Astrocyte (in vitro differentiated cells and primary cell): ENCODE measurements around the gene ACVR1. TPM values are rescaled to one million over a fixed set of nuclear protein-coding genes. Genes with fewer than 3 reads are reported as not detected.

Source experiments
- DNase-seq: peaks from one replicate; pipeline ENCODE4 v3.0.0-alpha.2; 2010; ENCODE audit warnings: low read depth
- FAIRE-seq: peaks from 2 replicates; lab custom pipeline; 2011; peaks lifted over from hg19 to GRCh38; lab: Jason Lieb, UNC
- H2AFZ ChIP-seq: 2 replicates; pipeline ENCODE4 v1.6.0; 2012; ENCODE audit warnings: low read depth, low read length, inconsistent platforms
- H3K27ac ChIP-seq: 2 replicates; pipeline ENCODE4 v1.5.1; 2011; ENCODE audit warnings: low read depth, low read length, inconsistent platforms
- H3K27me3 ChIP-seq: 2 replicates; pipeline ENCODE4 v1.6.0; 2011; ENCODE audit warnings: low read length, inconsistent platforms; ENCODE audit not compliant: insufficient read depth
- H3K36me3 ChIP-seq: 2 replicates; pipeline ENCODE4 v1.5.1; 2011; ENCODE audit warnings: low read length, inconsistent platforms; ENCODE audit not compliant: insufficient read depth
- H3K4me1 ChIP-seq: 2 replicates; pipeline ENCODE4 v1.5.1; 2011; ENCODE audit warnings: low read length, inconsistent platforms; ENCODE audit not compliant: insufficient read depth
- H3K4me2 ChIP-seq: 2 replicates; pipeline ENCODE4 v1.6.0; 2012; ENCODE audit warnings: low read length, inconsistent platforms
- H3K4me3 ChIP-seq: 2 replicates; pipeline ENCODE4 v1.5.1; 2011; ENCODE audit warnings: low read depth, mild to moderate bottlenecking, low read length, inconsistent platforms; ENCODE audit not compliant: insufficient read depth
- H3K79me2 ChIP-seq: 2 replicates; pipeline ENCODE4 v1.6.0; 2012; ENCODE audit warnings: mild to moderate bottlenecking, low read length, inconsistent platforms; ENCODE audit not compliant: insufficient read depth
- H3K9ac ChIP-seq: 2 replicates; pipeline ENCODE4 v1.6.0; 2012; ENCODE audit warnings: mild to moderate bottlenecking, low read length, inconsistent platforms
- H3K9me3 ChIP-seq: 2 replicates; pipeline ENCODE4 v1.5.1; 2012; ENCODE audit warnings: low read depth, mild to moderate bottlenecking, low read length, inconsistent platforms; ENCODE audit not compliant: insufficient read depth
- H4K20me1 ChIP-seq: 2 replicates; pipeline ENCODE4 v1.6.0; 2012; ENCODE audit warnings: low read length, inconsistent platforms; ENCODE audit not compliant: insufficient read depth
- H3K27ac Mint-ChIP-seq: one replicate; pipeline ENCODE4 v1.8.0; 2021; ENCODE audit warnings: mild to moderate bottlenecking, mixed read lengths; ENCODE audit not compliant: unreplicated experiment
- H3K27me3 Mint-ChIP-seq: one replicate; pipeline ENCODE4 v1.8.0; 2021; ENCODE audit warnings: low read depth, mixed read lengths; ENCODE audit not compliant: unreplicated experiment
- H3K36me3 Mint-ChIP-seq: one replicate; pipeline ENCODE4 v1.8.0; 2021; ENCODE audit warnings: low read depth, mixed read lengths; ENCODE audit not compliant: unreplicated experiment
- H3K4me1 Mint-ChIP-seq: one replicate; pipeline ENCODE4 v1.8.0; 2021; ENCODE audit warnings: low read depth, mixed read lengths; ENCODE audit not compliant: unreplicated experiment
- H3K4me3 Mint-ChIP-seq: one replicate; pipeline ENCODE4 v1.8.0; 2021; ENCODE audit warnings: mild to moderate bottlenecking, moderate library complexity, mixed read lengths; ENCODE audit not compliant: unreplicated experiment
- H3K9me3 Mint-ChIP-seq: one replicate; pipeline ENCODE4 v1.8.0; 2021; ENCODE audit warnings: mild to moderate bottlenecking, mixed read lengths; ENCODE audit not compliant: unreplicated experiment
- EZH2 ChIP-seq: IDR thresholded peaks from 2 replicates; pipeline ENCODE4 v1.6.1; 2012; ENCODE audit warnings: mild to moderate bottlenecking, low read length, inconsistent platforms; ENCODE audit not compliant: insufficient read depth
- total RNA-seq: library from RNA; stranded (reverse); gene quantifications from 2 replicates; pipeline ENCODE4 v1.2.1, GENCODE V29; 2021
- TF ChIP-seq, protein P1 (sequence below): IDR thresholded peaks from 2 replicates; pipeline ENCODE4 v1.5.1; 2011; ENCODE audit warnings: low read depth, mild to moderate bottlenecking, inconsistent platforms, low read length, moderate library complexity; ENCODE audit not compliant: insufficient read depth

The ACVR1 gene
- total RNA-seq, 1 donor from 2014 or later: 45.9 TPM

GRCh38 chr2:157748371-157749142, 127.6 kb downstream of the ACVR1 start:
- Histone ChIP-seq H3K4me3 (no peak overlapping the region), H3K27ac (peak overlapping the region; percentile 60), H4K20me1 (peaks cover 12% of the 10 kb centered on the region), H3K27me3 (no peaks in the 10 kb centered on the region), H2AFZ (no peak overlapping the region), H3K36me3 (no peaks in the 10 kb centered on the region), H3K79me2 (peaks cover 15% of the 10 kb centered on the region), H3K4me1 (peaks cover 29% of the 10 kb centered on the region), H3K9ac (peak overlapping the region; percentile 27), H3K4me2 (peak overlapping the region; percentile 53), H3K9me3 (no peaks in the 10 kb centered on the region)
- FAIRE-seq (peak; percentile 39), DNase-seq (peak; percentile 62)
- Mint-ChIP-seq H3K27ac (peak overlapping the region; percentile 85), H3K36me3 (peaks cover 17% of the 10 kb centered on the region), H3K4me3 (no peak overlapping the region), H3K9me3 (no peaks in the 10 kb centered on the region), H3K4me1 (peaks cover 64% of the 10 kb centered on the region), H3K27me3 (no peaks in the 10 kb centered on the region)
- TF ChIP-seq EZH2: no peak
- TF ChIP-seq, protein P1, sequence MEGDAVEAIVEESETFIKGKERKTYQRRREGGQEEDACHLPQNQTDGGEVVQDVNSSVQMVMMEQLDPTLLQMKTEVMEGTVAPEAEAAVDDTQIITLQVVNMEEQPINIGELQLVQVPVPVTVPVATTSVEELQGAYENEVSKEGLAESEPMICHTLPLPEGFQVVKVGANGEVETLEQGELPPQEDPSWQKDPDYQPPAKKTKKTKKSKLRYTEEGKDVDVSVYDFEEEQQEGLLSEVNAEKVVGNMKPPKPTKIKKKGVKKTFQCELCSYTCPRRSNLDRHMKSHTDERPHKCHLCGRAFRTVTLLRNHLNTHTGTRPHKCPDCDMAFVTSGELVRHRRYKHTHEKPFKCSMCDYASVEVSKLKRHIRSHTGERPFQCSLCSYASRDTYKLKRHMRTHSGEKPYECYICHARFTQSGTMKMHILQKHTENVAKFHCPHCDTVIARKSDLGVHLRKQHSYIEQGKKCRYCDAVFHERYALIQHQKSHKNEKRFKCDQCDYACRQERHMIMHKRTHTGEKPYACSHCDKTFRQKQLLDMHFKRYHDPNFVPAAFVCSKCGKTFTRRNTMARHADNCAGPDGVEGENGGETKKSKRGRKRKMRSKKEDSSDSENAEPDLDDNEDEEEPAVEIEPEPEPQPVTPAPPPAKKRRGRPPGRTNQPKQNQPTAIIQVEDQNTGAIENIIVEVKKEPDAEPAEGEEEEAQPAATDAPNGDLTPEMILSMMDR: no peak

- Histone ChIP-seq H4K20me1 (peaks cover 12% of the 10 kb centered on the region), H3K9ac (peak overlapping the region; percentile 27), H3K9me3 (no peaks in the 10 kb centered on the region), H3K36me3 (no peaks in the 10 kb centered on the region), H3K4me2 (peak overlapping the region; percentile 53), H2AFZ (no peak overlapping the region), H3K79me2 (peaks cover 15% of the 10 kb centered on the region), H3K4me1 (peaks cover 29% of the 10 kb centered on the region), H3K27me3 (no peaks in the 10 kb centered on the region), H3K4me3 (no peak overlapping the region), H3K27ac (peak overlapping the region; percentile 60)
- Mint-ChIP-seq H3K36me3 (peaks cover 17% of the 10 kb centered on the region), H3K4me3 (peak overlapping the region; percentile 58), H3K27me3 (no peaks in the 10 kb centered on the region), H3K4me1 (peaks cover 64% of the 10 kb centered on the region), H3K9me3 (no peaks in the 10 kb centered on the region), H3K27ac (peak overlapping the region; percentile 85)
- DNase-seq: peak; percentile 93
- FAIRE-seq: peak; percentile 43
- no peak for TF ChIP-seq EZH2
- TF ChIP-seq, protein P1: no peak
Observed at GRCh38 chr2:157747695-157748370, 128.3 kb downstream of the ACVR1 start.
